ENCODE measurements around the gene SETBP1. TPM values are rescaled to one million over a fixed set of nuclear protein-coding genes. Genes with fewer than 3 reads are reported as not detected.

SETBP1 gene
- polyA plus RNA-seq, 3 donors = 30.9 to 34.2 (median 31.7) TPM

- DNase-seq (ENCODE audit: extremely low read depth in 1 of 11, low read depth in 9 of 11, low spot score in 4 of 11) = no peak
Measured at GRCh38 chr18:45085916-45086624, 405.4 kb downstream of the SETBP1 start.

GRCh38 chr18:45086777-45087176 is 406.1 kb downstream of the SETBP1 start:
- no peak for DNase-seq (ENCODE audit: extremely low read depth in 1 of 11, low read depth in 9 of 11, low spot score in 4 of 11)

GRCh38 chr18:45090526-45091140 is 409.9 kb downstream of the SETBP1 start:
- no peak for DNase-seq (ENCODE audit: extremely low read depth in 1 of 11, low read depth in 9 of 11, low spot score in 4 of 11)

- DNase-seq (ENCODE audit: extremely low read depth in 1 of 11, low read depth in 9 of 11, low spot score in 4 of 11) = no peak
Measured at GRCh38 chr18:45100321-45101105, 419.8 kb downstream of the SETBP1 start.

GRCh38 chr18:45102126-45102525 is 421.4 kb downstream of the SETBP1 start:
- DNase-seq (ENCODE audit: extremely low read depth in 1 of 11, low read depth in 9 of 11, low spot score in 4 of 11) = no peak

- no peak for DNase-seq (ENCODE audit: extremely low read depth in 1 of 11, low read depth in 9 of 11, low spot score in 4 of 11)
Measured at GRCh38 chr18:45102863-45103262, 422.2 kb downstream of the SETBP1 start.

- no peak for DNase-seq (ENCODE audit: extremely low read depth in 1 of 11, low read depth in 9 of 11, low spot score in 4 of 11)
Measured at GRCh38 chr18:45103319-45104048, 422.8 kb downstream of the SETBP1 start.

- DNase-seq (ENCODE audit: extremely low read depth in 1 of 11, low read depth in 9 of 11, low spot score in 4 of 11) = no peak
Measured at GRCh38 chr18:45104049-45104395, 423.3 kb downstream of the SETBP1 start.

- DNase-seq (ENCODE audit: extremely low read depth in 1 of 11, low read depth in 9 of 11, low spot score in 4 of 11) = no peak
Measured at GRCh38 chr18:45106331-45106774, 425.7 kb downstream of the SETBP1 start.

GRCh38 chr18:45107425-45107824 is 426.7 kb downstream of the SETBP1 start:
- no peak for DNase-seq (ENCODE audit: extremely low read depth in 1 of 11, low read depth in 9 of 11, low spot score in 4 of 11)

GRCh38 chr18:45108754-45109153 is 428.1 kb downstream of the SETBP1 start:
- DNase-seq (ENCODE audit: extremely low read depth in 1 of 11, low read depth in 9 of 11, low spot score in 4 of 11) = no peak

- DNase-seq (ENCODE audit: extremely low read depth in 1 of 11, low read depth in 9 of 11, low spot score in 4 of 11) = no peak
Measured at GRCh38 chr18:45109271-45109670, 428.6 kb downstream of the SETBP1 start.

GRCh38 chr18:45109706-45110105 is 429.0 kb downstream of the SETBP1 start:
- no peak for DNase-seq (ENCODE audit: extremely low read depth in 1 of 11, low read depth in 9 of 11, low spot score in 4 of 11)

- DNase-seq (ENCODE audit: extremely low read depth in 1 of 11, low read depth in 9 of 11, low spot score in 4 of 11) = no peak
Measured at GRCh38 chr18:45110577-45111501, 430.2 kb downstream of the SETBP1 start.

- no peak for DNase-seq (ENCODE audit: extremely low read depth in 1 of 11, low read depth in 9 of 11, low spot score in 4 of 11)
Measured at GRCh38 chr18:45111502-45111848, 430.8 kb downstream of the SETBP1 start.

GRCh38 chr18:45112682-45113081 is 432.0 kb downstream of the SETBP1 start:
- no peak for DNase-seq (ENCODE audit: extremely low read depth in 1 of 11, low read depth in 9 of 11, low spot score in 4 of 11)

GRCh38 chr18:45116116-45116515 is 435.4 kb downstream of the SETBP1 start:
- DNase-seq (ENCODE audit: extremely low read depth in 1 of 11, low read depth in 9 of 11, low spot score in 4 of 11) = no peak
